HCT116 (cell line): Measurements from ENCODE around the gene UBXN10.

Experiments used
- CTCF ChIP-seq, 3 experiments: fragments of 200-600 bp in 1 of 3; sonication (generic) in 1 of 3; IDR thresholded peaks in 2 of 3; conservative IDR thresholded peaks in 1 of 3; 2 replicates each; pipeline ENCODE4 v1.5.1; 2012 to 2017; ENCODE audit warnings: low read depth in 2 of 3, low read length in 2 of 3, antibody characterized with exemption in 1 of 3, borderline replicate concordance in 1 of 3, control low read depth in 1 of 3, mild to moderate bottlenecking in 1 of 3, mixed read lengths in 1 of 3, mixed run types in 1 of 3, moderate library complexity in 1 of 3; ENCODE audit not compliant: insufficient read depth in 1 of 3
- EZH2 ChIP-seq: fragments of 200-600 bp; sonication (generic); IDR thresholded peaks from 2 replicates; pipeline ENCODE4 v1.6.1; 2017; ENCODE audit warnings: antibody characterized with exemption, mixed run types
- MAX ChIP-seq: IDR thresholded peaks from 2 replicates; pipeline ENCODE4 v1.6.1; 2012
- POLR2A ChIP-seq: IDR thresholded peaks from 2 replicates; pipeline ENCODE4 v1.7.0; 2011; ENCODE audit warnings: borderline replicate concordance; ENCODE audit not compliant: insufficient read depth, insufficient read length; ENCODE audit errors: extremely low read depth
- RAD21 ChIP-seq: IDR thresholded peaks from 2 replicates; pipeline ENCODE4 v1.6.1; 2012; ENCODE audit warnings: low read depth, mild to moderate bottlenecking

- TF ChIP-seq POLR2A, result no peak
- TF ChIP-seq MAX, result no peak
- TF ChIP-seq RAD21, result no peak
- TF ChIP-seq CTCF (IDR thresholded peaks at IDR 0.05 in 2 of 3, conservative IDR thresholded peaks at IDR 0.05 in 1 of 3; ENCODE audit: borderline replicate concordance in 1 of 3, insufficient read depth in 1 of 3, low read depth in 2 of 3, low read length in 2 of 3), result no peak
- no peak for TF ChIP-seq EZH2
Observed at GRCh38 chr1:20234788-20235535, 49.1 kb downstream of the UBXN10 start.
